Midbrain (tissue), 1 donor: ENCODE results near the gene ZNF585A.
"Not testable (repeated sequence)": the region's sequence is repeated elsewhere in the genome, so short reads cannot be mapped to it uniquely, and the experiment has no call there.

Source experiments
- DNase-seq: peaks from one replicate; lab custom pipeline; 2025; lab: John Stamatoyannopoulos, UW

ZNF585A gene

GRCh38 chr19:37172368-37173366, at the start of gene ZNF585A:
Gene ZNF585A (minus strand): TSS chr19:37172695. CDS start chr19:37169910, 2,785 bp downstream.
- peak; percentile 97 for DNase-seq

GRCh38 chr19:37221136-37221535, 48.6 kb upstream of the ZNF585A start:
- DNase-seq: no peak

GRCh38 chr19:37220383-37220782, 47.9 kb upstream of the ZNF585A start:
- no peak for DNase-seq

GRCh38 chr19:37218592-37218935, 46.1 kb upstream of the ZNF585A start:
- DNase-seq: peak; percentile 53

- peak; percentile 95 for DNase-seq
Measured at GRCh38 chr19:37217775-37218591, 45.5 kb upstream of the ZNF585A start, which contains the start of gene ZNF383. Gene ZNF383 (plus strand): TSS chr19:37218214. CDS start chr19:37230454, 12,240 bp downstream.

- DNase-seq: no peak
Measured at GRCh38 chr19:37217480-37217774, 44.9 kb upstream of the ZNF585A start.

GRCh38 chr19:37197768-37198167, 25.3 kb upstream of the ZNF585A start:
- no peak for DNase-seq

- DNase-seq: not testable (repeated sequence)
Measured at GRCh38 chr19:37197115-37197514, 24.6 kb upstream of the ZNF585A start.

- not testable (repeated sequence) for DNase-seq
Measured at GRCh38 chr19:37195248-37195647, 22.8 kb upstream of the ZNF585A start.

GRCh38 chr19:37186071-37186470, 13.6 kb upstream of the ZNF585A start:
- not testable (repeated sequence) for DNase-seq

- DNase-seq: no peak
Measured at GRCh38 chr19:37165635-37166034, 6.9 kb downstream of the ZNF585A start.

GRCh38 chr19:37160153-37160552, 12.3 kb downstream of the ZNF585A start:
- DNase-seq: no peak

- no peak for DNase-seq
Measured at GRCh38 chr19:37148214-37148613, 24.3 kb downstream of the ZNF585A start.

- no peak for DNase-seq
Measured at GRCh38 chr19:37136111-37136510, 36.4 kb downstream of the ZNF585A start.

- DNase-seq: no peak
Measured at GRCh38 chr19:37128821-37129177, 43.7 kb downstream of the ZNF585A start.

- no peak for DNase-seq
Measured at GRCh38 chr19:37127999-37128820, 44.3 kb downstream of the ZNF585A start.

- not testable (repeated sequence) for DNase-seq
Measured at GRCh38 chr19:37122093-37122492, 50.4 kb downstream of the ZNF585A start.

GRCh38 chr19:37114001-37114400, 58.5 kb downstream of the ZNF585A start:
- DNase-seq: no peak

GRCh38 chr19:37111753-37112152, 60.7 kb downstream of the ZNF585A start:
- DNase-seq: not testable (repeated sequence)

- DNase-seq: not testable (repeated sequence)
Measured at GRCh38 chr19:37104135-37104534, 68.4 kb downstream of the ZNF585A start.

- no peak for DNase-seq
Measured at GRCh38 chr19:37098570-37098969, 73.9 kb downstream of the ZNF585A start.

GRCh38 chr19:37095859-37096258, 76.6 kb downstream of the ZNF585A start:
- no peak for DNase-seq
